ENCODE data around the gene SLC40A1. TPM values are rescaled to one million over a fixed set of nuclear protein-coding genes. Genes with fewer than 3 reads are reported as not detected.

The SLC40A1 gene
- total and polyA plus RNA-seq, 12 donors: 9.4 to 93.9 (median 46.8) TPM

DNA sequence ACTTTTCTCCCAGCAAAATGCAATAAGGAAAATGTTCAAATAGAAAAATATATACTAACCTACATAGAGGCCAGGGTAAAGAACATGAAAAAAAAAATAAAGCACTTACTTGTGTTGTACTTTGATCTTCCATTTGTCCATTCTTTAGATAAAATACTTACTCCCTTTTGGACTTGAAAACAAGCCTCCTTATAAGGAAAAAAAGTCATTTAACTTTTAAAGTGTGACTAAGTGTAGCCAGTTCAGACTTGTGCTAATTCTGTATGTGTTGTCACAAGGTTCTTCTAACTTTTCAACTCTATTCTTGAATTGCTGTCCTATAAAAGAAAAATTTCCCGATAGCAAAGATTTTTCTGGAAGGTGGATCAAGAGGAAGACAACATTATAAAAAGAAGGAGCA, 23.2 kb downstream of the SLC40A1 start:
- no peak overlapping the region for H3K27ac ChIP-seq
- H3K27me3 ChIP-seq: no peaks in the 10 kb centered on the region
- WGBS, 2 donors: 58 to 66% methylated on average over 1 of the region's 1 CpG
- peaks cover 6 to 66% (median 52%) of the 10 kb centered on the region in 9 donors for H3K4me1 ChIP-seq
- peaks cover 0 to 26% (median 0%) of the 10 kb centered on the region in 9 donors for H3K36me3 ChIP-seq
- DNase-seq (no peak), ATAC-seq (no peak)
- H3K4me3 ChIP-seq: no peak overlapping the region
- TF ChIP-seq, protein P1, sequence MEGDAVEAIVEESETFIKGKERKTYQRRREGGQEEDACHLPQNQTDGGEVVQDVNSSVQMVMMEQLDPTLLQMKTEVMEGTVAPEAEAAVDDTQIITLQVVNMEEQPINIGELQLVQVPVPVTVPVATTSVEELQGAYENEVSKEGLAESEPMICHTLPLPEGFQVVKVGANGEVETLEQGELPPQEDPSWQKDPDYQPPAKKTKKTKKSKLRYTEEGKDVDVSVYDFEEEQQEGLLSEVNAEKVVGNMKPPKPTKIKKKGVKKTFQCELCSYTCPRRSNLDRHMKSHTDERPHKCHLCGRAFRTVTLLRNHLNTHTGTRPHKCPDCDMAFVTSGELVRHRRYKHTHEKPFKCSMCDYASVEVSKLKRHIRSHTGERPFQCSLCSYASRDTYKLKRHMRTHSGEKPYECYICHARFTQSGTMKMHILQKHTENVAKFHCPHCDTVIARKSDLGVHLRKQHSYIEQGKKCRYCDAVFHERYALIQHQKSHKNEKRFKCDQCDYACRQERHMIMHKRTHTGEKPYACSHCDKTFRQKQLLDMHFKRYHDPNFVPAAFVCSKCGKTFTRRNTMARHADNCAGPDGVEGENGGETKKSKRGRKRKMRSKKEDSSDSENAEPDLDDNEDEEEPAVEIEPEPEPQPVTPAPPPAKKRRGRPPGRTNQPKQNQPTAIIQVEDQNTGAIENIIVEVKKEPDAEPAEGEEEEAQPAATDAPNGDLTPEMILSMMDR (IDR thresholded peaks at IDR 0.05): no peak
- no peaks in the 10 kb centered on the region for H3K9me3 ChIP-seq
- intact Hi-C loops (cut with DNase I): no loop called here

DNA sequence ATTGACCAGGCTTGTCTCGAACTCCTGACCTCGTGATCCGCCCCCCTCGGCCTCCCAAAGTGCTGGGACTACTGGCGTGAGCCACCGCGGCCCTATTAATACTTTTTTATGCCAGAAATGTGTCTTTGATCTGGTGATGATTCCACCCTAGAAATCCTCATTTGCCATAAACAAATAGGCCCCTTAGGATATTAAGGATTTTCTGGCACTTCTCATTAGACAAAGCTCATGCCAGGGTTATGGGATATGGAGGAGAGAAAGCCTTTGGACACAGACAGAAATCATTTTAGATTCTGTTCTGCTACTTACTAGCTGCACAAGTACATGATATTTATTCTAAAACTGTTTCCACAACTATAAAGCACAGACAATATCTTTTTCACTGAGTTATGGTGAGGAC, 24.1 kb downstream of the SLC40A1 start:
- TF ChIP-seq, protein P1 (IDR thresholded peaks at IDR 0.05): no peak
- H3K9me3 ChIP-seq: no peaks in the 10 kb centered on the region
- no peak overlapping the region for H3K4me3 ChIP-seq
- intact Hi-C loops (cut with DNase I): no loop called here
- WGBS, 2 donors: 86 to 87% methylated on average over 7 of the region's 7 CpGs
- no peak for ATAC-seq
- H3K4me1 ChIP-seq: peaks cover 7 to 66% (median 52%) of the 10 kb centered on the region in 9 donors
- DNase-seq: no peak
- H3K36me3 ChIP-seq: peaks cover 0 to 18% (median 0%) of the 10 kb centered on the region in 9 donors
- H3K27ac ChIP-seq: no peak overlapping the region
- no peaks in the 10 kb centered on the region for H3K27me3 ChIP-seq

DNA sequence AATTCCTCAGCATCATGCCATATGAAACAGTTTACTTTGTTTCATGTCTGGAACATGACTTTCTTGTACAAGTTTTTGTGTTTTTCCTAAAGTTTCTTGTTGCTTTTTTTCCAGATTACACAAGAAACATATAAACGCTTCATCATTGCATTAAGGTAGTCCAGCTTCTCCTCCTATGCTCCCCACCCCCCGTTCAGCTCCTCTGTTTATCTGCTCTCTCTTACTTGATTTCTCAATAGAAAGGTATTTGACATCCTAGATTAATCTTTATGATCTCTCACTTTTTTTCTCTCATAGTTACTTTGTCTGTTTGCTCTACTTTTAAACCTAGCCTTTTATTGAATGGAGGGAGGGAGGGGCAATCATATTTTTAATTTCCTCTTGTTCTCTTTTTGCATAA, 25.4 kb downstream of the SLC40A1 start:
- peaks cover 0 to 5% (median 0%) of the 10 kb centered on the region in 9 donors for H3K36me3 ChIP-seq
- no peak for DNase-seq
- H3K9me3 ChIP-seq: no peaks in the 10 kb centered on the region
- H3K4me3 ChIP-seq: no peak overlapping the region
- no peak for ATAC-seq
- WGBS, 2 donors: 93 to 96% methylated on average over 2 of the region's 2 CpGs
- TF ChIP-seq, protein P1 (IDR thresholded peaks at IDR 0.05): no peak
- intact Hi-C loops (cut with DNase I): no loop called here
- no peaks in the 10 kb centered on the region for H3K27me3 ChIP-seq
- H3K4me1 ChIP-seq: peaks cover 7 to 66% (median 42%) of the 10 kb centered on the region in 9 donors
- no peak overlapping the region for H3K27ac ChIP-seq

DNA sequence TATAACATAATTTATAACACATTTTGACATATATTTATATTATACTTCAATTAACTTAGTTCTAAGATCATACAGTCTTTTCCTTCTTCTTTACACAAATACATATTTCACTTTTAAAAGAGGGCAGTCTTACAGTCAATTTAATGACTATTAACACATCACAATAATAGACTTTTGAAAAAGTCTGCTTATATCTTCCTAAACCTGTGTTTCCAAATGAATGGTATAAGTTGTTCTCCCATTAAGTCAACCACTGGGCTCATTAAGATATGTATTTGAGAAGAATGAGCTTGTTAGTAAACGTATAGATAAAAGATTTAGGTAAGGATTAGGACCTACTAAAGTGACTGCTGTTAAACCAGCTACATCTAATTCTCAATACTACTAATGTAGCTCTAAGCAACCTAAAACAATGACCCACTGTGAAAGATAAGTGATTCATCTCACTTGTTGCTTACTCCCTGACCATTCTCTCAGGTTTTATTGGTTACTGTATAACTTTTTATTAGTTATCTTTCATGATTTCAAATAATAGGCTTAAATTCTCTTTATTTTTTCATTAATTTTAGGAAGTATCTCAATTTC, 27.0 kb downstream of the SLC40A1 start:
- Histone ChIP-seq H3K9me3 (no peaks in the 10 kb centered on the region), H3K4me3 (no peak overlapping the region), H3K27ac (peak overlapping the region in 3 of 10 donors; percentile 52 to 67 (median 59)), H3K27me3 (no peaks in the 10 kb centered on the region), H3K4me1 (peaks cover 3 to 66% (median 36%) of the 10 kb centered on the region in 9 donors), H3K36me3 (no peaks in the 10 kb centered on the region)
- ATAC-seq: no peak
- DNase-seq: no peak
- WGBS, 2 donors: 92 to 93% methylated on average over 1 of the region's 1 CpG
- intact Hi-C loops (cut with DNase I): no loop called here
- TF ChIP-seq, protein P1 (IDR thresholded peaks at IDR 0.05): no peak

Data from heart right ventricle (tissue), 16 donors.